SK-N-SH treated with all-trans-retinoic acid at 6 μM for 48 hours (cell line): ENCODE measurements around the gene SUN2.

Source experiments
- ATAC-seq: fragments of 200-7000 bp; cut with Tn5 transposase; 3 replicates; pipeline ENCODE4 v1.9.1; 2020; ENCODE audit warnings: mild to moderate bottlenecking, moderate library complexity
- ARNTL ChIP-seq: fragments of 450-650 bp; formaldehyde crosslinking; IDR thresholded peaks from 2 replicates; pipeline ENCODE4 v1.5.0; 2020; ENCODE audit warnings: low read depth, mild to moderate bottlenecking, moderate library complexity, borderline replicate concordance
- BACH2 ChIP-seq: fragments of 250-450 bp; sonication (Bioruptor Pico); IDR thresholded peaks from 2 replicates; pipeline ENCODE4 v1.9.0; 2021; ENCODE audit warnings: mild to moderate bottlenecking, borderline replicate concordance
- ESRRG ChIP-seq: fragments of 250-450 bp; sonication (Bioruptor Pico); IDR thresholded peaks from 2 replicates; pipeline ENCODE4 v1.6.1; 2021; ENCODE audit warnings: mild to moderate bottlenecking
- ISL1 ChIP-seq: fragments of 250-450 bp; sonication (Bioruptor Pico); IDR thresholded peaks from 2 replicates; pipeline ENCODE4 v2.1.2; 2022; ENCODE audit warnings: mild to moderate bottlenecking, moderate library complexity
- OSR1 ChIP-seq: fragments of 250-450 bp; sonication (Bioruptor Pico); IDR thresholded peaks from 2 replicates; pipeline ENCODE4 v1.8.0; 2022; ENCODE audit warnings: moderate library complexity, mild to moderate bottlenecking, inconsistent platforms
- SNAI2 ChIP-seq: fragments of 250-450 bp; sonication (Bioruptor Pico); IDR thresholded peaks from 2 replicates; pipeline ENCODE4 v1.5.0; 2020; ENCODE audit warnings: mild to moderate bottlenecking, moderate library complexity
- TOX ChIP-seq: fragments of 250-450 bp; sonication (Bioruptor Pico); IDR thresholded peaks from 2 replicates; pipeline ENCODE4 v1.8.0; 2021; ENCODE audit warnings: mild to moderate bottlenecking, moderate library complexity, borderline replicate concordance
- ZFP3 ChIP-seq: fragments of 250-450 bp; sonication (Bioruptor Pico); IDR thresholded peaks from 2 replicates; pipeline ENCODE4 v1.5.0; 2020; ENCODE audit warnings: mild to moderate bottlenecking, moderate library complexity
- ZFP30 ChIP-seq: fragments of 450-650 bp; formaldehyde crosslinking; IDR thresholded peaks from 2 replicates; pipeline ENCODE4 v1.5.0; 2022; ENCODE audit warnings: mild to moderate bottlenecking, moderate library complexity
- ZNF565 ChIP-seq: fragments of 450-650 bp; formaldehyde crosslinking; conservative IDR thresholded peaks from 2 replicates; pipeline ENCODE4 v1.5.0; 2020; ENCODE audit warnings: low read depth, mild to moderate bottlenecking, moderate library complexity
- ZNF70 ChIP-seq: fragments of 450-650 bp; formaldehyde crosslinking; IDR thresholded peaks from 2 replicates; pipeline ENCODE4 v1.5.0; 2020; ENCODE audit warnings: mild to moderate bottlenecking, moderate library complexity
- TF ChIP-seq, protein P1 (sequence below): fragments of 250-450 bp; sonication (Bioruptor Pico); IDR thresholded peaks from 2 replicates; pipeline ENCODE4 v1.5.1; 2021; ENCODE audit warnings: mild to moderate bottlenecking, moderate library complexity
- TF ChIP-seq, protein P2 (sequence below): fragments of 250-450 bp; sonication (Bioruptor Pico); IDR thresholded peaks from 2 replicates; pipeline ENCODE4 v1.8.0; 2020; ENCODE audit warnings: mild to moderate bottlenecking, moderate library complexity, borderline replicate concordance
- TF ChIP-seq, protein P3 (sequence below): fragments of 250-450 bp; sonication (Bioruptor Pico); IDR thresholded peaks from 2 replicates; pipeline ENCODE4 v1.5.1; 2020; ENCODE audit warnings: low read depth, mild to moderate bottlenecking, moderate library complexity

The SUN2 gene

DNA sequence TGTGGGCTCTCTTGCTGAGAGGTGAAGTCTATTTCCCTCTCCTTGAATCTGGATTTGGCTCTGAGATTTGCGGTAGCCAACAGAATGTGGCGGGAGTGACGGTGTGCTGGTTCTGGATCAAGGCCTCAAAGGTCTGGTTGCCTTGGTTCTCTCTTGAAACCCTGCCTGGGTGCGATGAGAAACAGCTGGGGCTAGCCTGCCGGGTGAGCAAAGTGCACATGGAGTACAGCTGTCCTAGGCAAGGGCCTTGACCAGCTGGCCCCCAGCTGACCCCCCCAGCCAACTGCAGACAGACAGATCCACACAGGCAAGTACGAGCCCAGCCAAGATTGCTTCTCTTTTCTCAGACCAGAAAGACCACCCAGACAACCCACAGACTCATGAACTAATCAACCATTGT is 10.8 kb downstream of the SUN2 start (continued):
- TF ChIP-seq, protein P1, sequence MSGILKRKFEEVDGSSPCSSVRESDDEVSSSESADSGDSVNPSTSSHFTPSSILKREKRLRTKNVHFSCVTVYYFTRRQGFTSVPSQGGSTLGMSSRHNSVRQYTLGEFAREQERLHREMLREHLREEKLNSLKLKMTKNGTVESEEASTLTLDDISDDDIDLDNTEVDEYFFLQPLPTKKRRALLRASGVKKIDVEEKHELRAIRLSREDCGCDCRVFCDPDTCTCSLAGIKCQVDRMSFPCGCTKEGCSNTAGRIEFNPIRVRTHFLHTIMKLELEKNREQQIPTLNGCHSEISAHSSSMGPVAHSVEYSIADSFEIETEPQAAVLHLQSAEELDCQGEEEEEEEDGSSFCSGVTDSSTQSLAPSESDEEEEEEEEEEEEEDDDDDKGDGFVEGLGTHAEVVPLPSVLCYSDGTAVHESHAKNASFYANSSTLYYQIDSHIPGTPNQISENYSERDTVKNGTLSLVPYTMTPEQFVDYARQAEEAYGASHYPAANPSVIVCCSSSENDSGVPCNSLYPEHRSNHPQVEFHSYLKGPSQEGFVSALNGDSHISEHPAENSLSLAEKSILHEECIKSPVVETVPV (CRISPR knock-in tag), result no peak
- no peak for TF ChIP-seq TOX (CRISPR knock-in tag)
- no peak for TF ChIP-seq OSR1
- TF ChIP-seq, protein P2, sequence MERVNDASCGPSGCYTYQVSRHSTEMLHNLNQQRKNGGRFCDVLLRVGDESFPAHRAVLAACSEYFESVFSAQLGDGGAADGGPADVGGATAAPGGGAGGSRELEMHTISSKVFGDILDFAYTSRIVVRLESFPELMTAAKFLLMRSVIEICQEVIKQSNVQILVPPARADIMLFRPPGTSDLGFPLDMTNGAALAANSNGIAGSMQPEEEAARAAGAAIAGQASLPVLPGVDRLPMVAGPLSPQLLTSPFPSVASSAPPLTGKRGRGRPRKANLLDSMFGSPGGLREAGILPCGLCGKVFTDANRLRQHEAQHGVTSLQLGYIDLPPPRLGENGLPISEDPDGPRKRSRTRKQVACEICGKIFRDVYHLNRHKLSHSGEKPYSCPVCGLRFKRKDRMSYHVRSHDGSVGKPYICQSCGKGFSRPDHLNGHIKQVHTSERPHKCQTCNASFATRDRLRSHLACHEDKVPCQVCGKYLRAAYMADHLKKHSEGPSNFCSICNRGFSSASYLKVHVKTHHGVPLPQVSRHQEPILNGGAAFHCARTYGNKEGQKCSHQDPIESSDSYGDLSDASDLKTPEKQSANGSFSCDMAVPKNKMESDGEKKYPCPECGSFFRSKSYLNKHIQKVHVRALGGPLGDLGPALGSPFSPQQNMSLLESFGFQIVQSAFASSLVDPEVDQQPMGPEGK (CRISPR knock-in tag), result no peak
- no peak for TF ChIP-seq ZFP30
- no peak for TF ChIP-seq ZNF70 (CRISPR knock-in tag)
- TF ChIP-seq ARNTL (CRISPR knock-in tag), result no peak
- no peak for TF ChIP-seq SNAI2 (CRISPR knock-in tag)
- TF ChIP-seq, protein P3, sequence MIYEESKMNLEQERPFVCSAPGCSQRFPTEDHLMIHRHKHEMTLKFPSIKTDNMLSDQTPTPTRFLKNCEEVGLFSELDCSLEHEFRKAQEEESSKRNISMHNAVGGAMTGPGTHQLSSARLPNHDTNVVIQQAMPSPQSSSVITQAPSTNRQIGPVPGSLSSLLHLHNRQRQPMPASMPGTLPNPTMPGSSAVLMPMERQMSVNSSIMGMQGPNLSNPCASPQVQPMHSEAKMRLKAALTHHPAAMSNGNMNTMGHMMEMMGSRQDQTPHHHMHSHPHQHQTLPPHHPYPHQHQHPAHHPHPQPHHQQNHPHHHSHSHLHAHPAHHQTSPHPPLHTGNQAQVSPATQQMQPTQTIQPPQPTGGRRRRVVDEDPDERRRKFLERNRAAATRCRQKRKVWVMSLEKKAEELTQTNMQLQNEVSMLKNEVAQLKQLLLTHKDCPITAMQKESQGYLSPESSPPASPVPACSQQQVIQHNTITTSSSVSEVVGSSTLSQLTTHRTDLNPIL (CRISPR knock-in tag), result no peak

DNA sequence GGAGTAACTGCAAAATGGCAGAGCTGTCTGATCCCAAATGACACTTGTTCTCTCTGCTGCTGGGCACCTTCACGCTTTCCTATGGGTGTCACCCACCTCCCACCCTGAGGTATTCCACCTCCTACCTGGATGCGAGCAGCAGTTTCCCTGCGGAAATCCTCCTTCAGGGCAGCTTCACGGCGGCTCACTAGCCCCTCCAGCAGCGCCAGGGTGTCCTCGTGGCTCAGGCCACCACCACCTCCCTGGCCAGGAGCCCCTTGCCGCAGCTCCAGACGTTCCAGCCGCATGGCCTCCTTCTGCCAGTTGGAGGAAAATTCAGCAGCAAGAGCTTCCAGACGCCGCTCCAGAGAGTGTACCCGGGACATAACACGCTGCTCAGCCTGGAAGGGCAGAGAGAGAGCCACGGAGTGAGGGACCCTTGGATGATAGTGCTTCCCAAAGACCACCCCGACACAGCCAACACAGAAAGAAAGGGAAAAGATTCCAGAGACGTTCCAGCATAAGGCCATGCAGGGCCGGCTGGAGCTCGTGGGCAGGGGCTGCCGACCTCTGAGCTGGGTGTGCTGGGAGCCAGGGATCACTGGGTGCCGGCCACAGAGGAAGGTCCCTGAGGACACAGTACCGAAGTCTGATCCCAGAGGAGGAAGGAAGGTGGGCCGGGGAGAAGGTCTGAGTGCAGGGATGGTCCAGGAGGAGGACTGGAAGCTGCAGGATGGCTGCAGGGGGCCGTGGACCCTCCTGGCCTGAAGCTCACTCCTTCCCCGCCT is 13.4 kb downstream of the SUN2 start:
- no peak for ATAC-seq
- TF ChIP-seq ZNF565 (CRISPR knock-in tag) (no peak), ISL1 (no peak), ZFP3 (CRISPR knock-in tag) (no peak), ZNF70 (CRISPR knock-in tag) (no peak), ESRRG (CRISPR knock-in tag) (no peak), BACH2 (CRISPR knock-in tag) (no peak), ZFP30 (no peak), OSR1 (no peak), SNAI2 (CRISPR knock-in tag) (no peak)
- TF ChIP-seq, protein P1 (CRISPR knock-in tag), result no peak
- TF ChIP-seq, protein P3 (CRISPR knock-in tag), result no peak
- TF ChIP-seq, protein P2 (CRISPR knock-in tag), result no peak

DNA sequence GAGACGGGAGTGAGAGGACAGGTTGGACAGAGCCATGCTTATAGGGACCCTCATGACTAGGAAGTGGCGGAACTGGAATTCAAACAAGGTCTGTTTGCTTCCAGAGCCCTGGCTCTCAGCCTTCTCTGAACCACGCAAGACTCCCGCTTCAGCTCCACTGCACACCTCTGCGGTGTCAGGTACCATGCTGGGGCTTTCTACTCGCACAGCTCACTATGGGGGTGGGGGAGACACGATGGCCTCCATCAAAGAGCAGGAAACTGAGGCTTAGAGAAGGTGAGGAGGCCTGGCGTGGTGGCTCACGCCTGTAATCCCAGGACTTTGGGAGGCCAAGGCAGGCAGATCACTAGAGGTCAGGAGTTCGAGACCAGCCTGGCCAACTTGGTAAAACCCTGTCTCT is 14.2 kb downstream of the SUN2 start:
- no peak for ATAC-seq
- TF ChIP-seq TOX (CRISPR knock-in tag), result no peak
- TF ChIP-seq, all 23 proteins: peak for 0

DNA sequence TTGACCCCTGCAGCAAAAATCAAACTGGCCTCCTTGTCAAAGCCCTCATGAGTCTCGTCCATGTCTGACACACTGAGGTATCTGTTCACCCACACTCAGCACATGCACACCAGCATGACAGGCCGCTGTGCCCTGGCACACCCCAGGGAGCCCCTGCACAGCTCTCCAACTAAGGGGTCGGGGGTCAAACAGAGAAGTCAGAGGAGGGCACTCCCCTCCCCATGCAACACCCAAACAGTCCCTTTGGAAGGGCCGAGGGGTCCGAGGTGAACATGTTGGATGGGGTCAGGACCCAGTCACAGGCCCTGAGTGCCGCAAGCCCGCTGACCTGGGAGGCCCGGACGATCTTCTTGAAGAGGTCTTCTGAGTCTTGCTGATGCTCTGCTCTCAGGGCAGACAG is 14.6 kb downstream of the SUN2 start:
- no peak for ATAC-seq
- TF ChIP-seq, protein P3 (CRISPR knock-in tag), result no peak
- no peak for TF ChIP-seq SNAI2 (CRISPR knock-in tag)
